ENCODE measurements around the gene CTU1.

DNA sequence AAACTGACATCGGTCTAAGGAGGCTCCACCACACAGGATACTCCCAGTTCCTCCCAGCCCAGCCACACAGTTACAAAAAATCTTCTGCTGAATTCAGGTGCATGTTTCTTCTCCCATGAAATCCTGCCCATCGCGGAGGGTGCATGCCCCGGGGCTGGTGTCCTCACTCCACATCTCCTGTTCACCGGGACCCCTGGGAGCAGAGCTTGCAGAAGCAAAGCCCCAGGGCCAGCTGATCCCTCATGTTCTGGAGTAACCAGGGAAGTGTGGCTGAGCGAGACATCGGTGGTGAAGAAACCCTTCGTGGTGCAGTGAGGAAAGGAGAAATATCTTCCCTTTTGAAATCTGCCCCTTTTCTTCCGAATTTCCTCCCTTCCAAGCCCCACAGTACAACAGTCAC is 15.6 kb upstream of the CTU1 start:
- TF ChIP-seq, protein P1, sequence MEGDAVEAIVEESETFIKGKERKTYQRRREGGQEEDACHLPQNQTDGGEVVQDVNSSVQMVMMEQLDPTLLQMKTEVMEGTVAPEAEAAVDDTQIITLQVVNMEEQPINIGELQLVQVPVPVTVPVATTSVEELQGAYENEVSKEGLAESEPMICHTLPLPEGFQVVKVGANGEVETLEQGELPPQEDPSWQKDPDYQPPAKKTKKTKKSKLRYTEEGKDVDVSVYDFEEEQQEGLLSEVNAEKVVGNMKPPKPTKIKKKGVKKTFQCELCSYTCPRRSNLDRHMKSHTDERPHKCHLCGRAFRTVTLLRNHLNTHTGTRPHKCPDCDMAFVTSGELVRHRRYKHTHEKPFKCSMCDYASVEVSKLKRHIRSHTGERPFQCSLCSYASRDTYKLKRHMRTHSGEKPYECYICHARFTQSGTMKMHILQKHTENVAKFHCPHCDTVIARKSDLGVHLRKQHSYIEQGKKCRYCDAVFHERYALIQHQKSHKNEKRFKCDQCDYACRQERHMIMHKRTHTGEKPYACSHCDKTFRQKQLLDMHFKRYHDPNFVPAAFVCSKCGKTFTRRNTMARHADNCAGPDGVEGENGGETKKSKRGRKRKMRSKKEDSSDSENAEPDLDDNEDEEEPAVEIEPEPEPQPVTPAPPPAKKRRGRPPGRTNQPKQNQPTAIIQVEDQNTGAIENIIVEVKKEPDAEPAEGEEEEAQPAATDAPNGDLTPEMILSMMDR (IDR thresholded peaks at IDR 0.05): no peak
- no peak for TF ChIP-seq EZH2 (IDR thresholded peaks at IDR 0.05; ENCODE audit: borderline replicate concordance, insufficient read depth, low read depth, low read length, poor library complexity, severe bottlenecking)

All from B cell (primary cell).